H9 (cell line): ENCODE measurements around the gene RUNX2. TPM values are rescaled to one million over a fixed set of nuclear protein-coding genes. Genes with fewer than 3 reads are reported as not detected.

Experiments
- DNase-seq: peaks from one replicate; pipeline ENCODE4 v3.0.0-alpha.2; 2017
- H2AFZ ChIP-seq: one replicate; pipeline ENCODE4 v1.6.1; 2013; ENCODE audit warnings: mild to moderate bottlenecking, low read length, control low read depth, moderate library complexity
- H2AK5ac ChIP-seq: 2 replicates; pipeline ENCODE4 v1.6.1; 2013; ENCODE audit warnings: low read length, control low read depth, mixed read lengths; ENCODE audit not compliant: insufficient read length
- H2BK120ac ChIP-seq: one replicate; pipeline ENCODE4 v1.6.1; 2013; ENCODE audit warnings: low read depth, mild to moderate bottlenecking, low read length, control low read depth, inconsistent platforms; ENCODE audit not compliant: poor library complexity, severe bottlenecking
- H2BK12ac ChIP-seq: 2 replicates; pipeline ENCODE4 v1.6.1; 2013; ENCODE audit warnings: low read length, control low read depth, mixed read lengths, low read depth; ENCODE audit not compliant: insufficient read length
- H2BK15ac ChIP-seq: 2 replicates; pipeline ENCODE4 v1.6.1; 2013; ENCODE audit warnings: low read depth, low read length, control low read depth
- H2BK20ac ChIP-seq: one replicate; pipeline ENCODE4 v1.6.1; 2013; ENCODE audit warnings: low read depth, mild to moderate bottlenecking, low read length, control low read depth, inconsistent platforms; ENCODE audit not compliant: poor library complexity, severe bottlenecking
- H2BK5ac ChIP-seq: 2 replicates; pipeline ENCODE4 v1.6.1; 2013; ENCODE audit warnings: low read length, control low read depth, mixed read lengths; ENCODE audit not compliant: insufficient read length
- H3K14ac ChIP-seq: 2 replicates; pipeline ENCODE4 v1.6.1; 2013; ENCODE audit warnings: low read length, control low read depth; ENCODE audit not compliant: insufficient read depth
- H3K18ac ChIP-seq: 2 replicates; pipeline ENCODE4 v1.6.1; 2013; ENCODE audit warnings: low read depth, mild to moderate bottlenecking, mixed read lengths, low read length, control low read depth; ENCODE audit not compliant: insufficient read length
- H3K23ac ChIP-seq: 2 replicates; pipeline ENCODE4 v1.6.1; 2013; ENCODE audit warnings: low read length, control low read depth, mixed read lengths, low read depth; ENCODE audit not compliant: insufficient read length
- H3K23me2 ChIP-seq: 2 replicates; pipeline ENCODE4 v1.6.1; 2013; ENCODE audit warnings: low read depth, mild to moderate bottlenecking, mixed read lengths, low read length, control low read depth; ENCODE audit not compliant: insufficient read length, poor library complexity, severe bottlenecking
- H3K27ac ChIP-seq: 2 replicates; pipeline ENCODE4 v1.5.1; 2013; ENCODE audit warnings: low read length, control low read depth, mixed read lengths, low read depth; ENCODE audit not compliant: insufficient read length
- H3K27me3 ChIP-seq: 2 replicates; pipeline ENCODE4 v1.6.1; 2013; ENCODE audit warnings: low read length, control low read depth, inconsistent platforms; ENCODE audit not compliant: insufficient read depth
- H3K4ac ChIP-seq: 2 replicates; pipeline ENCODE4 v1.6.1; 2013; ENCODE audit warnings: low read depth, mild to moderate bottlenecking, control low read depth, inconsistent platforms, low read length, moderate library complexity
- H3K4me1 ChIP-seq: 2 replicates; pipeline ENCODE4 v1.6.1; 2013; ENCODE audit warnings: low read length, control low read depth, inconsistent platforms; ENCODE audit not compliant: insufficient read depth
- H3K4me2 ChIP-seq: 2 replicates; pipeline ENCODE4 v1.6.1; 2013; ENCODE audit warnings: low read length, control low read depth, mixed read lengths; ENCODE audit not compliant: insufficient read length, insufficient read depth
- H3K56ac ChIP-seq: 2 replicates; pipeline ENCODE4 v1.6.1; 2013; ENCODE audit warnings: low read depth, mild to moderate bottlenecking, mixed read lengths, low read length, control low read depth; ENCODE audit not compliant: insufficient read length
- H3K79me1 ChIP-seq: 2 replicates; pipeline ENCODE4 v1.6.1; 2013; ENCODE audit warnings: low read depth, mild to moderate bottlenecking, moderate library complexity, low read length, control low read depth, inconsistent platforms; ENCODE audit not compliant: insufficient read depth, poor library complexity, severe bottlenecking
- H3K79me2 ChIP-seq: 2 replicates; pipeline ENCODE4 v1.6.1; 2013; ENCODE audit warnings: low read length, control low read depth, inconsistent platforms; ENCODE audit not compliant: insufficient read depth
- H3K9ac ChIP-seq: 2 replicates; pipeline ENCODE4 v1.6.1; 2013; ENCODE audit warnings: low read length, control low read depth, mixed read lengths; ENCODE audit not compliant: insufficient read length; ENCODE audit errors: extremely low read depth
- H3K9me3 ChIP-seq: one replicate; pipeline ENCODE4 v1.6.1; 2013; ENCODE audit warnings: low read depth, low read length, inconsistent platforms; ENCODE audit not compliant: control insufficient read depth
- H3T11ph ChIP-seq: one replicate; pipeline ENCODE4 v1.6.1; 2013; ENCODE audit warnings: mild to moderate bottlenecking, low read length, control low read depth, inconsistent platforms
- H4K20me1 ChIP-seq: one replicate; pipeline ENCODE4 v1.6.1; 2013; ENCODE audit not compliant: control insufficient read depth, insufficient read length, insufficient read depth
- H4K5ac ChIP-seq: 2 replicates; pipeline ENCODE4 v1.6.1; 2013; ENCODE audit warnings: low read depth, mild to moderate bottlenecking, mixed read lengths, low read length, control low read depth; ENCODE audit not compliant: insufficient read length
- H4K8ac ChIP-seq: replicated peaks from 2 replicates; pipeline ENCODE4 v1.6.1; 2013; ENCODE audit warnings: low read length, control low read depth, mixed read lengths, low read depth; ENCODE audit not compliant: insufficient read length
- H4K91ac ChIP-seq: 2 replicates; pipeline ENCODE4 v1.6.1; 2013; ENCODE audit warnings: low read depth, mild to moderate bottlenecking, moderate library complexity, mixed read lengths, low read length, control low read depth; ENCODE audit not compliant: insufficient read length
- H3K27ac Mint-ChIP-seq, 3 experiments: 2 replicates in 2 of 3; 3 replicates in 1 of 3; pipeline ENCODE4 v1.8.0; 2020 to 2021; ENCODE audit warnings: mixed read lengths in 3 of 3, mild to moderate bottlenecking in 1 of 3, moderate library complexity in 1 of 3
- H3K27me3 Mint-ChIP-seq: 2 replicates; pipeline ENCODE4 v1.8.0; 2021; ENCODE audit warnings: low read depth, mild to moderate bottlenecking, moderate library complexity, mixed read lengths
- H3K36me3 Mint-ChIP-seq, 3 experiments: 2 replicates in 2 of 3; 3 replicates in 1 of 3; pipeline ENCODE4 v1.8.0; 2020 to 2021; ENCODE audit warnings: low read depth in 3 of 3, mixed read lengths in 3 of 3; ENCODE audit not compliant: insufficient read depth in 1 of 3
- H3K4me1 Mint-ChIP-seq, 2 experiments: 2 replicates each; pipeline ENCODE4 v1.8.0; 2020; ENCODE audit warnings: mixed read lengths in 2 of 2
- H3K4me3 Mint-ChIP-seq, 2 experiments: 2 replicates in 1 of 2; 3 replicates in 1 of 2; pipeline ENCODE4 v1.8.0; 2020 to 2021; ENCODE audit warnings: mild to moderate bottlenecking in 2 of 2, mixed read lengths in 2 of 2, moderate library complexity in 1 of 2
- H3K9me3 Mint-ChIP-seq, 2 experiments: 2 replicates in 1 of 2; 3 replicates in 1 of 2; pipeline ENCODE4 v1.8.0; 2020; ENCODE audit warnings: mild to moderate bottlenecking in 2 of 2, mixed read lengths in 2 of 2, moderate library complexity in 1 of 2
- WGBS: extraction: QIAGEN DNeasy Blood & Tissue Kit; methylation state at CpG from one replicate; pipeline ENCODE4 v1.1.7; 2013; ENCODE audit warnings: missing lambda C conversion rate, low lambda C conversion rate, mixed read lengths; ENCODE audit not compliant: insufficient read length; ENCODE audit errors: extremely low coverage; 5-methylcytosine and 5-hydroxymethylcytosine counted together
- total RNA-seq: library from RNA; stranded (reverse); gene quantifications from 2 replicates; pipeline ENCODE4 v1.2.1, GENCODE V29; 2021
- TF ChIP-seq, protein P1 (sequence below): fragments of 200-600 bp; sonication (generic); conservative IDR thresholded peaks from 3 replicates; pipeline ENCODE4 v1.8.0; 2021; ENCODE audit warnings: antibody characterized with exemption, mild to moderate bottlenecking

The RUNX2 gene
- total RNA-seq, 1 experiment from 2014 or later, result 0.15 TPM

DNA sequence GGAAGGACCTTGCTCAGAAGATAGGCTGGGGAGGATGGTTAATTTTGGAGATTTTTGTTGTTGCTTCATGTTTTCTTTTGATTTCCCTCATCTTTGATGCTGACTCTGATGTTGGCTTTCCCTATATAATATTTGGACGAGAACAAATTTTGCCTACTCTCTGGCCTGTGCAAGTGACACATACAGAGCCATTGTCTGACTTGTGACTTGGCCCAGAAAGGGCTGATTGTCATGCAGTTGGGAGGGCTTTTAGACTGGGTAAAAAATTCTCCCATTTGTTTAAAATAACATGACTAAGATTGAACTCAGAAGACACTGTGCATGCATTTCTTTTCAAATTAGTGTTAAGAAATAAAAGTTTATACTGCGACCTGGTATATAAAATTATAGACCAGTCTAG, 148.2 kb downstream of the RUNX2 start:
- no peak overlapping the region for H3K27ac Mint-ChIP-seq
- WGBS, result no CpG with 5 or more reads among the region's 2 CpGs

More for the DNA sequence above, 148.2 kb downstream of the RUNX2 start:
- no peak overlapping the region for H4K5ac ChIP-seq
- no peak overlapping the region for H3K23ac ChIP-seq
- no peak overlapping the region for H3K56ac ChIP-seq
- no peak overlapping the region for H2BK12ac ChIP-seq
- no peak overlapping the region for H3K18ac ChIP-seq
- no peaks in the 10 kb centered on the region for H4K20me1 ChIP-seq
- no peak for DNase-seq
- no peak overlapping the region for H2BK15ac ChIP-seq
- no peak overlapping the region for H2BK120ac ChIP-seq
- H3K79me2 ChIP-seq, result no peaks in the 10 kb centered on the region
- H2AK5ac ChIP-seq, result no peak overlapping the region
- no peaks in the 10 kb centered on the region for H3K23me2 ChIP-seq
- no peak overlapping the region for H4K91ac ChIP-seq
- no peaks in the 10 kb centered on the region for H3K9me3 Mint-ChIP-seq
- H2BK20ac ChIP-seq, result no peak overlapping the region
- H3K4me1 Mint-ChIP-seq, result peaks cover 0 to 3% of the 10 kb centered on the region in 2 experiments; a peak in 2 of 4 replicates
- H3K27me3 Mint-ChIP-seq, result no peaks in the 10 kb centered on the region
- no peak overlapping the region for H2BK5ac ChIP-seq
- no peak overlapping the region for H2AFZ ChIP-seq
- H3K79me1 ChIP-seq, result no peaks in the 10 kb centered on the region
- H3K4me1 ChIP-seq, result no peaks in the 10 kb centered on the region
- no peaks in the 10 kb centered on the region for H3K36me3 Mint-ChIP-seq
- H3K14ac ChIP-seq, result no peak overlapping the region
- no peak overlapping the region for H3K4me2 ChIP-seq
- no peak overlapping the region for H3T11ph ChIP-seq
- no peak overlapping the region for H4K8ac ChIP-seq
- no peak overlapping the region for H3K9ac ChIP-seq
- H3K27me3 ChIP-seq, result no peaks in the 10 kb centered on the region
- TF ChIP-seq, protein P1, sequence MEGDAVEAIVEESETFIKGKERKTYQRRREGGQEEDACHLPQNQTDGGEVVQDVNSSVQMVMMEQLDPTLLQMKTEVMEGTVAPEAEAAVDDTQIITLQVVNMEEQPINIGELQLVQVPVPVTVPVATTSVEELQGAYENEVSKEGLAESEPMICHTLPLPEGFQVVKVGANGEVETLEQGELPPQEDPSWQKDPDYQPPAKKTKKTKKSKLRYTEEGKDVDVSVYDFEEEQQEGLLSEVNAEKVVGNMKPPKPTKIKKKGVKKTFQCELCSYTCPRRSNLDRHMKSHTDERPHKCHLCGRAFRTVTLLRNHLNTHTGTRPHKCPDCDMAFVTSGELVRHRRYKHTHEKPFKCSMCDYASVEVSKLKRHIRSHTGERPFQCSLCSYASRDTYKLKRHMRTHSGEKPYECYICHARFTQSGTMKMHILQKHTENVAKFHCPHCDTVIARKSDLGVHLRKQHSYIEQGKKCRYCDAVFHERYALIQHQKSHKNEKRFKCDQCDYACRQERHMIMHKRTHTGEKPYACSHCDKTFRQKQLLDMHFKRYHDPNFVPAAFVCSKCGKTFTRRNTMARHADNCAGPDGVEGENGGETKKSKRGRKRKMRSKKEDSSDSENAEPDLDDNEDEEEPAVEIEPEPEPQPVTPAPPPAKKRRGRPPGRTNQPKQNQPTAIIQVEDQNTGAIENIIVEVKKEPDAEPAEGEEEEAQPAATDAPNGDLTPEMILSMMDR, result no peak
- no peak overlapping the region for H3K4ac ChIP-seq
- no peaks in the 10 kb centered on the region for H3K9me3 ChIP-seq
- no peak overlapping the region for H3K27ac ChIP-seq
- H3K4me3 Mint-ChIP-seq, result no peak overlapping the region
